A549 (cell line): ENCODE measurements around the gene CEP19. TPM values are rescaled to one million over a fixed set of nuclear protein-coding genes. Genes with fewer than 3 reads are reported as not detected.

Source experiments
- ATAC-seq, 2 experiments: fragments of 200-7000 bp in 1 of 2; fragments of >200 bp in 1 of 2; cut with Nextera tagmentation in 1 of 2; cut with Tn5 transposase in 1 of 2; 3 replicates each; pipeline versions ENCODE4 v1.8.0 to v1.9.1; 2018 to 2020; ENCODE audit warnings: mild to moderate bottlenecking in 1 of 2, moderate library complexity in 1 of 2
- CTCF ChIA-PET: fragments of 300-600 bp; sonication (Branson Sonifier 250); formaldehyde crosslinking; extraction: SDS; loops from one replicate; lab custom pipeline; 2021; ENCODE audit warnings: antibody characterized with exemption, inconsistent platforms; lab: Yijun Ruan, JAX
- POLR2A ChIA-PET: fragments of 350-600 bp; formaldehyde crosslinking; extraction: SDS; loops from one replicate; lab custom pipeline; 2021; ENCODE audit warnings: antibody characterized with exemption, inconsistent platforms; lab: Yijun Ruan, JAX
- DNase-seq, 2 experiments: peaks; one replicate each; pipeline versions ENCODE4 v3.0.0 to v3.0.0-alpha.2; 2011 to 2016; ENCODE audit warnings: low read depth in 1 of 2, low spot score in 1 of 2
- FAIRE-seq: peaks from 2 replicates; lab custom pipeline; 2011; peaks lifted over from hg19 to GRCh38; lab: Jason Lieb, UNC
- H3K27ac ChIP-seq, 2 experiments: fragments of >200 bp; sonication (Bioruptor Twin); formaldehyde crosslinking; 3 replicates each; pipeline ENCODE4 v1.5.1; 2016 to 2017
- H3K4me1 ChIP-seq: fragments of >200 bp; sonication (Bioruptor Twin); formaldehyde crosslinking; 3 replicates; pipeline ENCODE4 v1.6.1; 2016
- H3K4me2 ChIP-seq: fragments of >200 bp; sonication (Bioruptor Twin); formaldehyde crosslinking; 3 replicates; pipeline ENCODE4 v1.6.1; 2016
- H3K4me3 ChIP-seq: fragments of >200 bp; sonication (Bioruptor Twin); formaldehyde crosslinking; 3 replicates; pipeline ENCODE4 v1.5.1; 2016
- H3K9me3 ChIP-seq: fragments of >200 bp; sonication (Bioruptor Twin); formaldehyde crosslinking; 3 replicates; pipeline ENCODE4 v1.6.1; 2016
- CBX2 ChIP-seq: fragments of 200-600 bp; sonication (generic); IDR thresholded peaks from 2 replicates; pipeline ENCODE4 v1.6.1; 2016; ENCODE audit warnings: low read depth, mild to moderate bottlenecking, borderline replicate concordance
- CHD4 ChIP-seq: fragments of 200-600 bp; sonication (generic); IDR thresholded peaks from 2 replicates; pipeline ENCODE4 v1.6.1; 2016; ENCODE audit warnings: antibody characterized with exemption, mild to moderate bottlenecking, borderline replicate concordance
- EP300 ChIP-seq, 2 experiments: fragments of >200 bp; sonication (Bioruptor Twin); formaldehyde crosslinking; IDR thresholded peaks; 2 replicates in 1 of 2; 3 replicates in 1 of 2; pipeline ENCODE4 v1.6.1; 2016 to 2017
- FOXS1 ChIP-seq: fragments of 250-450 bp; sonication (Bioruptor Pico); IDR thresholded peaks from 2 replicates; pipeline ENCODE4 v1.5.0; 2020; ENCODE audit warnings: mild to moderate bottlenecking, moderate library complexity
- HMGXB4 ChIP-seq: fragments of 250-450 bp; sonication (Bioruptor Pico); IDR thresholded peaks from 2 replicates; pipeline ENCODE4 v1.5.0; 2021; ENCODE audit warnings: mild to moderate bottlenecking, moderate library complexity, borderline replicate concordance
- HOXB5 ChIP-seq: fragments of 250-450 bp; sonication (Bioruptor Pico); IDR thresholded peaks from 2 replicates; pipeline ENCODE4 v1.5.0; 2020; ENCODE audit warnings: mild to moderate bottlenecking, moderate library complexity
- KDM5A ChIP-seq: fragments of 200-600 bp; sonication (generic); IDR thresholded peaks from 2 replicates; pipeline ENCODE4 v1.6.1; 2016; ENCODE audit warnings: antibody characterized with exemption, mild to moderate bottlenecking
- MAZ ChIP-seq: fragments of 150-350 bp; IDR thresholded peaks from 2 replicates; pipeline ENCODE4 v1.6.1; 2014; ENCODE audit warnings: antibody characterized with exemption, low read depth, low read length, borderline replicate concordance
- MYC ChIP-seq: IDR thresholded peaks from 2 replicates; pipeline ENCODE4 v1.6.1; 2012; ENCODE audit warnings: mild to moderate bottlenecking, inconsistent platforms, low read length, improper control_type of control experiment, borderline replicate concordance
- POLR2AphosphoS2 ChIP-seq: conservative IDR thresholded peaks from 2 replicates; pipeline ENCODE4 v1.6.1; 2012; ENCODE audit warnings: low read length, improper control_type of control experiment, inconsistent platforms
- RARB ChIP-seq: fragments of 250-450 bp; sonication (Bioruptor Pico); IDR thresholded peaks from 2 replicates; pipeline ENCODE4 v1.8.0; 2021; ENCODE audit warnings: mild to moderate bottlenecking, moderate library complexity
- RFX5 ChIP-seq: fragments of 450-650 bp; IDR thresholded peaks from 2 replicates; pipeline ENCODE4 v1.7.1; 2014; ENCODE audit warnings: antibody characterized with exemption, mild to moderate bottlenecking, moderate library complexity
- RNF2 ChIP-seq: fragments of 200-600 bp; sonication (generic); IDR thresholded peaks from 2 replicates; pipeline ENCODE4 v1.6.1; 2016; ENCODE audit warnings: low read depth, mild to moderate bottlenecking, antibody characterized with exemption, moderate library complexity, borderline replicate concordance
- TFCP2L1 ChIP-seq: fragments of 250-450 bp; sonication (Bioruptor Pico); IDR thresholded peaks from 2 replicates; pipeline ENCODE4 v1.5.0; 2021; ENCODE audit warnings: mild to moderate bottlenecking
- TP53 ChIP-seq: fragments of 250-450 bp; sonication (Bioruptor Pico); IDR thresholded peaks from 2 replicates; pipeline ENCODE4 v1.5.0; 2021; ENCODE audit warnings: mild to moderate bottlenecking, moderate library complexity
- ZSCAN20 ChIP-seq: fragments of 250-450 bp; sonication (Bioruptor Pico); IDR thresholded peaks from 2 replicates; pipeline ENCODE4 v1.8.0; 2022; ENCODE audit warnings: mild to moderate bottlenecking, moderate library complexity
- WGBS: methylation state at CpG from one replicate; pipeline ENCODE4 v1.1.6; 2017; ENCODE audit errors: missing lambda C conversion rate; 5-methylcytosine and 5-hydroxymethylcytosine counted together
- polyA plus RNA-seq, 4 experiments: library from polyadenylated mRNA; depleted of rRNA in 3 of 4; stranded (reverse); fragments of >200 nt; fragmentation: RNase III in 1 of 4; extraction: RNeasy Plus Mini Kit Qiagen cat#74134 plus additional on column Dnase treatment in 1 of 4; gene quantifications; 2 replicates in 3 of 4; 3 replicates in 1 of 4; pipeline ENCODE4 v1.2.3, GENCODE V29; 2011 to 2017

Gene CEP19
- polyA plus RNA-seq, 2 of the 4 experiments (the other 2 are of a cell fraction) = 4.5 to 5.3 TPM

DNA sequence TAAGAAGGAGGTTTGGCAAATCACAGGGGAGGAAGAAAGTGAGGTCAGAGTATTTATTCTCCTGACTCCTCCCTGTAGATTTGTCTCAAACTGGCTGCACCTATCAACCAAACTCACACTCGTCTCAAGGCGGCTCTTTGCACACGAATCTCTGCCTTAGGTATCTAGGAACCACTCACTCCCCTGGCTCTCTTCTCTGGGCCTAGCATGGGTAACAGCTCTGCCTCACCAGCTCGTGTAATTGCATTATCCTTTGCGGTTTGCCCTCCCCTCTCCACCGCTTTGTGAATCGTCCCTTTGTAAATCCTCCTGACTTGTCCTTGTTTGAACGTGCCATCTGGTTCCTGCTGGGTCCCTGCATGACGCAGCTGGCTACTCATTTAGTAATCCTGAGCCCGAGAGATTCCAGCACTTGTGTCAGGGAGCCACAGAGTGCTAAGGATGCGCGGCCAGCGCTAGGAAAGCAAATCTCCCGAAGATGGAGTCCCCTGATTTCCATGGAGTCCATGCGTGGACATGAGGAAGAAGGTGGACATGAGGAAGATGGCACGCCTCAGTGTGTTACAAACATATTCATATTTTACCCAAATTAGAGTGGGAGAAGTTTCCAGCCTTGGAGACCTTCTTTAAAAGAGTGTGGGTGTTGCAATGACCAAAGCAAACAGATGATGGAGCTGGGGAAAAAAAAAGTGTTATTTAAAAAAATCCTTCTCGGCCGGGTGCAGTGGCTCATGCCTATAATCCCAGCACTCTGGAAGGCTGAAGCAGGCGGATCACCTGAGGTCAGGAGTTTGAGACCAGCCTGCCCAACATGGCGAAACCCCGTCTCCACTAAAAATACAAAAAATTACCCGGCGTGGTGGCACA lies 45.8 kb downstream of the CEP19 start:
- peak; percentile 82 to 85 for ATAC-seq
- Histone ChIP-seq H3K4me3 (no peak overlapping the region), H3K9me3 (no peaks in the 10 kb centered on the region), H3K4me1 (0 out of 3 replicates have a peak, but pooled peaks cover 4% of the 10 kb centered on the region), H3K4me2 (peak overlapping the region; percentile 52), H3K27ac (peak overlapping the region in 1 of 2 experiments; percentile 56; a peak in 3 of 6 replicates)
- peak in 1 of 2 experiments; percentile 62 for DNase-seq
- 42% methylated on average over 22 of the region's 23 CpGs for WGBS
- FAIRE-seq = no peak
- ChIA-PET CTCF (interaction anchor here (1.3 kb wide), 1 partner anchor 21 kb away, joined by 3 read pairs; no protein-coding TSS in a partner anchor), POLR2A (interaction anchor here (0.5 kb wide), 1 partner anchor 70 kb away, joined by 3 read pairs; no protein-coding TSS in a partner anchor)
- TF ChIP-seq POLR2AphosphoS2 (no peak), HMGXB4 (CRISPR knock-in tag) (no peak)

GRCh38 chr3:196662711-196663571 lies 49.1 kb downstream of the CEP19 start:
- 84% methylated on average over 12 of the region's 15 CpGs for WGBS
- H3K9me3 ChIP-seq = no peaks in the 10 kb centered on the region
- H3K4me1 ChIP-seq = 0 out of 3 replicates have a peak, but pooled peaks cover 4% of the 10 kb centered on the region
- no peak for TF ChIP-seq CHD4
- TF ChIP-seq RFX5 = no peak
- TF ChIP-seq RARB (CRISPR knock-in tag) = no peak
- no peak for TF ChIP-seq FOXS1 (CRISPR knock-in tag)
- no peak for TF ChIP-seq TP53 (CRISPR knock-in tag)
- no peak for TF ChIP-seq RNF2
- no peak for TF ChIP-seq KDM5A
- no peak for TF ChIP-seq HOXB5 (CRISPR knock-in tag)
- TF ChIP-seq EP300 (IDR thresholded peaks at IDR 0.05) = no peak
- no peak for TF ChIP-seq CBX2
- TF ChIP-seq MYC = no peak
- TF ChIP-seq HMGXB4 (CRISPR knock-in tag) = no peak
- no peak for TF ChIP-seq TFCP2L1 (CRISPR knock-in tag)
- no peak for TF ChIP-seq ZSCAN20 (CRISPR knock-in tag)
- TF ChIP-seq MAZ = no peak
- no peak overlapping the region for H3K4me3 ChIP-seq
- no peak overlapping the region for H3K27ac ChIP-seq
- CTCF ChIA-PET = interaction anchor here (2.1 kb wide), 1 partner anchor 14 kb away, joined by 5 read pairs; no protein-coding TSS in a partner anchor
- H3K4me2 ChIP-seq = no peak overlapping the region
- no peak for DNase-seq
- FAIRE-seq = no peak
- POLR2A ChIA-PET = no interaction called here
- ATAC-seq = no peak
